ENCODE data around the gene NAV2.

- no peak for TF ChIP-seq EZH2 (IDR thresholded peaks at IDR 0.05)
- TF ChIP-seq POLR2AphosphoS5 (IDR thresholded peaks at IDR 0.05; ENCODE audit: borderline replicate concordance, low read depth, low read length), result no peak
- no peak for TF ChIP-seq FOXP2 (optimal IDR thresholded peaks at IDR 0.05; ENCODE audit: control extremely low read depth, extremely low read length, insufficient read depth)
Observed at GRCh38 chr11:20020716-20021115, 308.1 kb downstream of the NAV2 start.

All from SK-N-MC (cell line).